ENCODE results near the gene BRD3. TPM values are rescaled to one million over a fixed set of nuclear protein-coding genes. Genes with fewer than 3 reads are reported as not detected.

BRD3 gene
- total RNA-seq, 6 donors from 2014 or later = 20.2 to 87.7 (median 44.3) TPM

- peak in 1 of 2 donors; percentile 5 for ATAC-seq (ENCODE audit: low FRiP score in 2 of 2)
- H3K4me3 ChIP-seq = no peak overlapping the region
- H3K4me1 ChIP-seq = peaks cover 35 to 58% (median 49%) of the 10 kb centered on the region in 4 donors
- H3K27me3 ChIP-seq = no peaks in the 10 kb centered on the region
- no peaks in the 10 kb centered on the region for H3K9me3 ChIP-seq
- H3K36me3 ChIP-seq = peaks cover 4 to 33% (median 29%) of the 10 kb centered on the region in 4 donors
- 76 to 93% methylated on average over 7 to 17 of the region's 28 CpGs for WGBS, 2 donors
- peak in 1 of 2 donors; percentile 71 for DNase-seq
- TF ChIP-seq EP300 (IDR thresholded peaks at IDR 0.05) (no peak), POLR2A (IDR thresholded peaks at IDR 0.05) (no peak), POLR2AphosphoS5 (IDR thresholded peaks at IDR 0.05) (no peak), CTCF (IDR thresholded peaks at IDR 0.05) (no peak)
- peak overlapping the region; percentile 54 to 71 (median 60) for H3K27ac ChIP-seq
These were observed 12.7 kb downstream of the BRD3 start for GRCh38 chr9:134054891-134055811.

- WGBS, 2 donors = 90 to 92% methylated on average over 27 to 43 of the region's 44 CpGs
- H3K9me3 ChIP-seq = no peaks in the 10 kb centered on the region
- no peak for TF ChIP-seq POLR2A (IDR thresholded peaks at IDR 0.05)
- no peak for TF ChIP-seq POLR2AphosphoS5 (IDR thresholded peaks at IDR 0.05)
- no peak for TF ChIP-seq CTCF (IDR thresholded peaks at IDR 0.05)
- TF ChIP-seq EP300 (IDR thresholded peaks at IDR 0.05) = no peak
- peaks cover 14 to 43% (median 39%) of the 10 kb centered on the region in 4 donors for H3K36me3 ChIP-seq
- peak overlapping the region in 2 of 4 donors; percentile 37 to 64 for H3K27ac ChIP-seq
- no peak overlapping the region for H3K4me3 ChIP-seq
- no peaks in the 10 kb centered on the region for H3K27me3 ChIP-seq
- peak in 1 of 2 donors; percentile 74 for DNase-seq
- peaks cover 31 to 48% (median 40%) of the 10 kb centered on the region in 4 donors for H3K4me1 ChIP-seq
- ATAC-seq (ENCODE audit: low FRiP score in 2 of 2) = no peak
These were observed 13.7 kb downstream of the BRD3 start for GRCh38 chr9:134053941-134054761.

DNA sequence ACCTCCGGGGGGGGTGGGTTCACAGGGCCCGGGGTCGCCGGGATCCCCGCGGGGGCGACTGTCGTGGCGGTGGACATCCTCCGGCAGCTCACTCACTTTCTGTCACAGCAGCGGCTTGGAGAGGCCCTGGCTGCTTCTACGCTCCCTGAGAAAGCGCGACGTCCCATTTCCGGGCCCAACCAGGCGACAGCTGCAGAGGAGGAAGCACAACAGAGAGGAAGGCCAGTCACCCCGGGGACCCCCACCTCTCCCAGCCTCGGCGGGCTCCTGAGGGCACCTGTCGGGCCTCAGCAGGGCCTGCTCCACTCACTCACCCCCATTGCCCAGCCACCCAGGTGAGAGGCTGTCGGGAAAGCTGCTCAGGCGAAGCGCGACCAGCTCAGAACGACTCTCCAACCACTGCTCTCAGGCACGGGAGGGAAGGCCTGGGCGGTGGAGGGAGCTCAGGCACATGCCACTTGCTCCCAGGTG lies 14.4 kb downstream of the BRD3 start:
- Histone ChIP-seq H3K27ac (no peak overlapping the region), H3K27me3 (no peaks in the 10 kb centered on the region), H3K9me3 (no peaks in the 10 kb centered on the region), H3K36me3 (peaks cover 14 to 50% (median 47%) of the 10 kb centered on the region in 4 donors), H3K4me3 (no peak overlapping the region), H3K4me1 (peaks cover 29 to 41% (median 35%) of the 10 kb centered on the region in 4 donors)
- TF ChIP-seq POLR2AphosphoS5 (IDR thresholded peaks at IDR 0.05) (no peak), POLR2A (IDR thresholded peaks at IDR 0.05) (no peak), CTCF (IDR thresholded peaks at IDR 0.05) (no peak), EP300 (IDR thresholded peaks at IDR 0.05) (no peak)
- DNase-seq (peak in 1 of 2 donors; percentile 75), ATAC-seq (ENCODE audit: low FRiP score in 2 of 2) (no peak)
- WGBS, 2 donors = 73 to 82% methylated on average over 6 to 25 of the region's 28 CpGs

GRCh38 chr9:134052941-134053340 lies 14.9 kb downstream of the BRD3 start:
- H3K4me3 ChIP-seq = no peak overlapping the region
- ATAC-seq (ENCODE audit: low FRiP score in 2 of 2) = no peak
- DNase-seq = no peak
- no peaks in the 10 kb centered on the region for H3K9me3 ChIP-seq
- H3K36me3 ChIP-seq = peaks cover 17 to 55% (median 51%) of the 10 kb centered on the region in 4 donors
- H3K27ac ChIP-seq = no peak overlapping the region
- no peak for TF ChIP-seq CTCF (IDR thresholded peaks at IDR 0.05)
- TF ChIP-seq POLR2A (IDR thresholded peaks at IDR 0.05) = no peak
- no peak for TF ChIP-seq EP300 (IDR thresholded peaks at IDR 0.05)
- WGBS, 2 donors = 94 to 96% methylated on average over 16 of the region's 16 CpGs
- no peaks in the 10 kb centered on the region for H3K27me3 ChIP-seq
- peaks cover 24 to 36% (median 30%) of the 10 kb centered on the region in 4 donors for H3K4me1 ChIP-seq
